OCI-LY7 (cell line): ENCODE data around the gene FLOT2. TPM values are rescaled to one million over a fixed set of nuclear protein-coding genes. Genes with fewer than 3 reads are reported as not detected.
"Not testable (repeated sequence)": the region's sequence is repeated elsewhere in the genome, so short reads cannot be mapped to it uniquely, and the experiment has no call there.

Source experiments
- BruUV-seq: library from RNA; stranded (reverse); fragments of 400-500 nt; replicated peaks from 2 replicates; lab custom pipeline; 2021; lab: Mats Ljungman, UMichigan
- CTCF ChIA-PET: fragments of 300-600 bp; sonication (Branson Sonifier 250); formaldehyde crosslinking; loops from one replicate; lab custom pipeline; 2022; ENCODE audit warnings: antibody characterized with exemption; ENCODE audit not compliant: unreplicated experiment; lab: Charles Lee
- POLR2A ChIA-PET: fragments of 300-600 bp; sonication (Branson Sonifier 250); formaldehyde crosslinking; loops from one replicate; lab custom pipeline; 2022; ENCODE audit warnings: antibody characterized with exemption; lab: Charles Lee
- DNase-seq: peaks from one replicate; pipeline ENCODE4 v3.0.0-alpha.2; 2015; ENCODE audit warnings: low spot score
- H2AFZ ChIP-seq: fragments of 200-600 bp; sonication (generic), shearing (Covaris generic); 2 replicates; pipeline ENCODE4 v1.6.1; 2014; ENCODE audit warnings: mild to moderate bottlenecking, antibody characterized with exemption, low read length, moderate library complexity
- H3K27ac ChIP-seq: fragments of 200-600 bp; sonication (generic); 2 replicates; pipeline ENCODE4 v1.5.1; 2014; ENCODE audit warnings: mixed run types, low read depth, mild to moderate bottlenecking, moderate library complexity, low read length, inconsistent platforms; ENCODE audit not compliant: poor library complexity, severe bottlenecking
- H3K36me3 ChIP-seq: fragments of 200-600 bp; sonication (generic); 2 replicates; pipeline ENCODE4 v1.6.1; 2014; ENCODE audit warnings: mild to moderate bottlenecking, antibody characterized with exemption, low read length, moderate library complexity, mixed read lengths; ENCODE audit not compliant: insufficient read depth
- H3K4me1 ChIP-seq: fragments of 200-600 bp; sonication (generic); 2 replicates; pipeline ENCODE4 v1.5.1; 2014; ENCODE audit warnings: mild to moderate bottlenecking, low read length; ENCODE audit not compliant: insufficient read depth, poor library complexity, severe bottlenecking
- H3K4me2 ChIP-seq: fragments of 200-600 bp; sonication (generic); 2 replicates; pipeline ENCODE4 v1.6.1; 2014; ENCODE audit warnings: mild to moderate bottlenecking, low read length
- H3K4me3 ChIP-seq: fragments of 200-600 bp; sonication (generic); 2 replicates; pipeline ENCODE4 v1.5.1; 2014; ENCODE audit warnings: mild to moderate bottlenecking, low read depth, low read length; ENCODE audit not compliant: poor library complexity, severe bottlenecking
- H3K79me2 ChIP-seq: fragments of 200-600 bp; sonication (generic); 2 replicates; pipeline ENCODE4 v1.6.1; 2016; ENCODE audit warnings: low read depth, mild to moderate bottlenecking, low read length, moderate library complexity, mixed read lengths; ENCODE audit not compliant: insufficient read depth
- H3K9me2 ChIP-seq: fragments of 200-600 bp; sonication (generic); 2 replicates; pipeline ENCODE4 v1.6.1; 2016; ENCODE audit warnings: mild to moderate bottlenecking, low read length, mixed read lengths; ENCODE audit not compliant: insufficient read depth
- H3K9me3 ChIP-seq: fragments of 200-600 bp; sonication (generic); 2 replicates; pipeline ENCODE4 v1.6.1; 2014; ENCODE audit warnings: mild to moderate bottlenecking, mixed run types, low read length, mixed read lengths
- H4K20me1 ChIP-seq: fragments of 200-600 bp; sonication (generic); 2 replicates; pipeline ENCODE4 v1.6.1; 2014; ENCODE audit warnings: mild to moderate bottlenecking, antibody characterized with exemption, low read length, moderate library complexity, mixed read lengths; ENCODE audit not compliant: insufficient read depth
- CTCF ChIP-seq: fragments of 200-600 bp; sonication (generic); conservative IDR thresholded peaks from 2 replicates; pipeline ENCODE4 v1.5.1; 2014; ENCODE audit warnings: mild to moderate bottlenecking, antibody characterized with exemption, low read length, moderate library complexity, mixed read lengths
- EZH2phosphoT487 ChIP-seq: fragments of 200-600 bp; sonication (generic); IDR thresholded peaks from 2 replicates; pipeline ENCODE4 v1.6.1; 2018; ENCODE audit warnings: low read depth, borderline replicate concordance, mild to moderate bottlenecking, mixed run types, antibody characterized with exemption, low read length, moderate library complexity, mixed read lengths
- intact Hi-C: fragments of 100-400 bp; cut with micrococcal nuclease; formaldehyde crosslinking; loops from one replicate; pipeline ENCODE4 v1.10.0; 2022; ENCODE audit not compliant: unreplicated experiment
- total RNA-seq, 2 experiments: library from RNA; depleted of rRNA in 1 of 2; stranded (reverse); fragments of >200 nt in 1 of 2; shearing (Covaris generic) in 1 of 2; gene quantifications; 2 replicates each; pipeline ENCODE4 v1.2.3, GENCODE V29; 2014 to 2022

FLOT2 gene
- total RNA-seq, 2 experiments from 2014 or later = 46.5 to 122 TPM

- Histone ChIP-seq H3K27ac (peak overlapping the region; percentile 37), H2AFZ (peak overlapping the region; percentile 99; the same call in 1 of the 2 replicates), H4K20me1 (no peaks in the 10 kb centered on the region), H3K79me2 (peaks cover 44% of the 10 kb centered on the region), H3K4me3 (peak overlapping the region; percentile 83), H3K9me3 (no peaks in the 10 kb centered on the region), H3K9me2 (no peaks in the 10 kb centered on the region), H3K4me1 (peaks cover 13% of the 10 kb centered on the region), H3K36me3 (no peaks in the 10 kb centered on the region), H3K4me2 (peak overlapping the region; percentile 79)
- ChIA-PET CTCF (interaction anchor here (0.6 to 1.0 kb wide), 2 partner anchors 11 to 54 kb away, joined by 3 read pairs; no protein-coding TSS in a partner anchor), POLR2A (interaction anchor here (0.5 to 2.1 kb wide), 14 partner anchors 9 to 114 kb away, joined by 3 to 8 read pairs (median 4); no protein-coding TSS in a partner anchor)
- no peak for TF ChIP-seq CTCF
- TF ChIP-seq EZH2phosphoT487 = no peak
- DNase-seq = peak; percentile 37
- TSS peak; percentile 75 for BruUV-seq
- intact Hi-C loops = loop anchor here (2.0 kb wide), 1 partner anchor 55 kb away; the partner anchor contains the start of gene FLOT2
Measured at GRCh38 chr17:28841901-28842281, 55.6 kb downstream of the FLOT2 start.

- DNase-seq = no peak
- H3K9me3 ChIP-seq = no peaks in the 10 kb centered on the region
- no peak overlapping the region for H2AFZ ChIP-seq
- BruUV-seq = TSS peak; percentile 26
- H3K4me2 ChIP-seq = no peak overlapping the region; the same call in 1 of the 2 replicates
- intact Hi-C loops = no loop called here
- ChIA-PET CTCF (no interaction called here), POLR2A (interaction anchor here (0.5 kb wide), 1 partner anchor 25 kb away, joined by 3 read pairs; no protein-coding TSS in a partner anchor)
- peaks cover 13% of the 10 kb centered on the region for H3K4me1 ChIP-seq
- peaks cover 2% of the 10 kb centered on the region; the same call in 1 of the 2 replicates for H3K36me3 ChIP-seq
- no peak overlapping the region for H3K4me3 ChIP-seq
- no peak overlapping the region for H3K27ac ChIP-seq
- H4K20me1 ChIP-seq = no peaks in the 10 kb centered on the region
- H3K9me2 ChIP-seq = no peaks in the 10 kb centered on the region
- peaks cover 52% of the 10 kb centered on the region for H3K79me2 ChIP-seq
- TF ChIP-seq CTCF (no peak), EZH2phosphoT487 (no peak)
Measured at GRCh38 chr17:28839221-28839620, 58.3 kb downstream of the FLOT2 start.

- POLR2A ChIA-PET = interaction anchor here (0.6 to 1.0 kb wide), 3 partner anchors 17 to 75 kb away, joined by 3 read pairs; no protein-coding TSS in a partner anchor
Measured at GRCh38 chr17:28836541-28836940, 61.0 kb downstream of the FLOT2 start.

More at GRCh38 chr17:28836541-28836940, 61.0 kb downstream of the FLOT2 start:
- H3K27ac ChIP-seq, H2AFZ ChIP-seq, BruUV-seq, H3K4me1 ChIP-seq, H3K36me3 ChIP-seq, DNase-seq, H3K9me3 ChIP-seq, H3K4me2 ChIP-seq, H3K4me3 ChIP-seq, intact Hi-C loops, H3K9me2 ChIP-seq, H4K20me1 ChIP-seq: not testable (repeated sequence)
- H3K79me2 ChIP-seq = peaks cover 44% of the 10 kb centered on the region
- CTCF ChIA-PET = interaction anchor here (0.6 kb wide), 1 partner anchor 45 kb away, joined by 3 read pairs; no protein-coding TSS in a partner anchor
